ENCODE results near the gene SLC29A1.

Gene SLC29A1

GRCh38 chr6:44216677-44217331 is 6.6 kb upstream of the SLC29A1 start, which contains the start of gene MYMX:
TSS of gene MYMX (plus strand) at chr6:44216926. CDS start at chr6:44217472, 546 bp downstream.
- no peak for TF ChIP-seq CTCF (IDR thresholded peaks at IDR 0.05; ENCODE audit: borderline replicate concordance, control extremely low read depth, extremely low read depth, insufficient read depth, missing control alignments)
- DNase-seq (ENCODE audit: low spot score) = no peak
- in situ Hi-C loops (cut with MboI; ENCODE audit: low sequenced_read_pairs, unreplicated experiment) = no loop called here

- TF ChIP-seq CTCF (IDR thresholded peaks at IDR 0.05; ENCODE audit: borderline replicate concordance, control extremely low read depth, extremely low read depth, insufficient read depth, missing control alignments) = no peak
- in situ Hi-C loops (cut with MboI; ENCODE audit: low sequenced_read_pairs, unreplicated experiment) = no loop called here
- no peak for DNase-seq (ENCODE audit: low spot score)
Measured at GRCh38 chr6:44217332-44218143, 5.9 kb upstream of the SLC29A1 start.

DNA sequence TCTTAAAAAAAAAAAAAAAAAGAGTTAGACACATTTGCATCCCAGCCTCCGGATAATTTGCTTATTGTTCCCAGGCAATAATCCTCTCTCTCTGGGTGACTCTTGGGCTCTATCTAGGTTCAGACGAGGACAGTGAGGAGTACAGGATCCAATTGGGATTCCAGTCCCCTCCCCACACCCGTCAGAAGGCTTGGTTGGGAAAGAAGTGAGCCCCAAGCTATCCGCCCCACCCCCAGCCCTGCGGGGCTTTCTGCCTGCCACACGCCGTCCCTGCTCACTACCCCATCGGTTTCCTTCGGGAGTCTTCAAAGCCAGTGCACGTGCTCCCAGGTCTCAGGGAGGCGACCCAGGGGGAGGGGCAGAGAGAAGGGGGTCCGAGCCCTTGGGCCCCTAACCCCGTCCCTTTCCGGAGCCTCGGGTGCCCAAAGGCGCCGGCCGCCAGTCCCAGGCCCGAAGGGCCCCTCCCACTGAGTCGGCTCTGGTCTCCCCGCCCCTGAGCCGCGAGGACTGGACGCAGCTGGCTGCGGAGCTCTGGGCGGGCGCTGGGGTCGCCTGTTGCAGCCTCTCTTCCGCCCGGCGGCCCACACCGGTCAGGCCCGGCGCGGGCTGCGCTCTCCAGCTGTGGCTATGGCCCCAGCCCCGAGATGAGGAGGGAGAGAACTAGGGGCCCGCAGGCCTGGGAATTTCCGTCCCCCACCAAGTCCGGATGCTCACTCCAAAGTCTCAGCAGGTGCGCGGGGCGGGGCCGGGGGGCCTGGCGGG is 4.2 kb upstream of the SLC29A1 start:
- TF ChIP-seq CTCF (IDR thresholded peaks at IDR 0.05; ENCODE audit: borderline replicate concordance, control extremely low read depth, extremely low read depth, insufficient read depth, missing control alignments) = no peak
- peak; percentile 90 for DNase-seq (ENCODE audit: low spot score)
- in situ Hi-C loops (cut with MboI; ENCODE audit: low sequenced_read_pairs, unreplicated experiment) = no loop called here

DNA sequence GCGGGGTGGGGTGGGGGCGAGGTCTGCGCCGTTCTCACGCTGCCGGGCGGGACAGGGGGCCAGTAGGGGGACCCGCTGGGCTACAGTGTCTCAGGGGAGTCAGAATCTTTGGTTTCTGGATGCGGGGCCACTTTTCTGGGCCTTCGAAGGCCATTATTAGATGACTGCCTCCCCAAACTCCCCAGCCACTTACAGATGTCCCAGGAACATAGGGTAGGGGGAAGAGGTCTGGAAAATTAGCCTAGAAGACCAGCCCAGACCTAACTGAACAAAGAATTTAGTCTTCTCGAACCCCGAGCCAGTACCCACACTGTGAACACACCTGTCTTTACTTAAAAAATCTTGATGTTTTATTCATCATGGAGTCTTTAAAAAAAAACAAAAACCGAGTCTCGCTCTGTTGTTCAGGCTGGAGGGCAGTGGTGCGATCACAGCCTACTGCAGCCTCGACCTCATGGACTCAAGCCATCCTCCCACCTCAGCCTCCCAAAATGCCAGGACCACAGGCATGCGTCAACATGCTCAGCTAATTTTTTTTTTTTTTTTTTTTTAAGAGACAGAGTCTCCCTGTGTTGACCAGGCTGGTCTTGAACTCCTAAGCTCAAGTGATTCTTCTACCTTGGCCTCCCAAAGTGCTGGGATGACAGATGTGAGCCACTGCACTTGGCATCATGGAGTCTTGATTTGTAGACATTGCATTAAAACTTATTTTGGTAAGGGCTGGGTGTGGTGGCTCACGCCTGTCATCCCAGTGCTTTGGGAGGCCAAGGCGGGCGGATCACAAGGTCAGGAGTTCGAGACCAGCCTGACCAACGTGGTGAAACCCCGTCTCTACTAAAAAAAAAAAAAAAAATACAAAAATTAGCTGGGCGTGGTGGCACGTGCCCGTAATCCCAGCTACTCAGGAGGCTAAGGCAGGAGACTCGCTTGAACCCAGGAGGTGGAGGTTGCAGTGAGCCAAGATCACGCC is 3.3 kb upstream of the SLC29A1 start:
- peak; percentile 9 for TF ChIP-seq CTCF (IDR thresholded peaks at IDR 0.05; ENCODE audit: borderline replicate concordance, control extremely low read depth, extremely low read depth, insufficient read depth, missing control alignments)
- in situ Hi-C loops (cut with MboI; ENCODE audit: low sequenced_read_pairs, unreplicated experiment) = no loop called here
- no peak for DNase-seq (ENCODE audit: low spot score)

GRCh38 chr6:44220913-44221290 is 2.5 kb upstream of the SLC29A1 start:
- no peak for DNase-seq (ENCODE audit: low spot score)
- in situ Hi-C loops (cut with MboI; ENCODE audit: low sequenced_read_pairs, unreplicated experiment) = no loop called here
- no peak for TF ChIP-seq CTCF (IDR thresholded peaks at IDR 0.05; ENCODE audit: borderline replicate concordance, control extremely low read depth, extremely low read depth, insufficient read depth, missing control alignments)
